K562 (cell line): ENCODE results near the gene LY6G5B. TPM values are rescaled to one million over a fixed set of nuclear protein-coding genes. Genes with fewer than 3 reads are reported as not detected.

Experiments
- ELF1 ChIP-seq: fragments of 200-800 bp; sonication (Bioruptor generic); IDR thresholded peaks from 2 replicates; pipeline ENCODE4 v1.6.1; 2016; ENCODE audit warnings: missing genetic modification characterization, missing compliant biosample characterization
- FOXK1 ChIP-seq: sonication (generic); formaldehyde crosslinking; IDR thresholded peaks from 2 replicates; pipeline ENCODE4 v1.8.0; 2022; ENCODE audit warnings: missing genetic modification reagents, mild to moderate bottlenecking, borderline replicate concordance
- HDAC1 ChIP-seq, 2 experiments: fragments of 450-650 bp; IDR thresholded peaks; 2 replicates each; pipeline ENCODE4 v1.6.1; 2016 to 2017; ENCODE audit warnings: inconsistent platforms in 1 of 2, mild to moderate bottlenecking in 1 of 2, moderate library complexity in 1 of 2
- MCM2 ChIP-seq: fragments of 450-650 bp; IDR thresholded peaks from 2 replicates; pipeline ENCODE4 v1.6.1; 2017; ENCODE audit warnings: low read depth, mild to moderate bottlenecking
- MEF2A ChIP-seq: IDR thresholded peaks from 2 replicates; pipeline ENCODE4 v1.6.1; 2011; ENCODE audit warnings: low read depth, mild to moderate bottlenecking, low read length, moderate library complexity; ENCODE audit not compliant: control insufficient read depth
- PYGO2 ChIP-seq: fragments of 450-650 bp; IDR thresholded peaks from 2 replicates; pipeline ENCODE4 v1.6.1; 2016; ENCODE audit warnings: mild to moderate bottlenecking, missing genetic modification characterization, moderate library complexity, missing compliant biosample characterization
- RBFOX2 ChIP-seq: fragments of 200-400 bp; formaldehyde crosslinking; IDR thresholded peaks from 2 replicates; pipeline ENCODE4 v1.6.1; 2017; ENCODE audit warnings: low read depth, mild to moderate bottlenecking, low read length, moderate library complexity
- RERE ChIP-seq: sonication (generic); formaldehyde crosslinking; IDR thresholded peaks from 2 replicates; pipeline ENCODE4 v1.8.0; 2023; ENCODE audit warnings: missing genetic modification reagents, mild to moderate bottlenecking, borderline replicate concordance
- SETDB1 ChIP-seq: IDR thresholded peaks from one replicate; pipeline ENCODE4 v1.6.1; 2012; ENCODE audit warnings: low read length, control low read depth, inconsistent platforms
- ZBTB33 ChIP-seq: sonication (generic); formaldehyde crosslinking; IDR thresholded peaks from 2 replicates; pipeline ENCODE4 v1.8.1; 2023; ENCODE audit warnings: mild to moderate bottlenecking, missing genetic modification reagents
- ZNF324 ChIP-seq: fragments of 250-450 bp; sonication (Bioruptor Pico); IDR thresholded peaks from 2 replicates; pipeline ENCODE4 v1.4.0; 2020; ENCODE audit warnings: mild to moderate bottlenecking
- ZNF764 ChIP-seq: fragments of 250-450 bp; sonication (Bioruptor Pico); IDR thresholded peaks from 2 replicates; pipeline ENCODE4 v1.4.0; 2020; ENCODE audit warnings: low read depth, mild to moderate bottlenecking, moderate library complexity
- polyA plus RNA-seq, 8 experiments: library from polyadenylated mRNA; depleted of rRNA in 4 of 8; stranded (reverse) in 5 of 8; unstranded in 3 of 8; fragments of >200 nt; fragmentation: Nextera tagmentation in 2 of 8; fragmentation: Illumina TruSeq in 1 of 8; extraction: Ambion mirVana in 2 of 8; extraction: Trizol in 1 of 8; gene quantifications; 2 replicates each; pipeline versions ENCODE4 v1.2.1 to v1.2.3, GENCODE V29; 2011 to 2014; ENCODE audit warnings: inconsistent platforms in 1 of 8, missing spikeins in 1 of 8
- total RNA-seq, 7 experiments: library from RNA; depleted of rRNA in 6 of 7; stranded (reverse); fragments of >200 nt in 6 of 7; fragmentation: Illumina TruSeq in 2 of 7; extraction: Trizol in 2 of 7; gene quantifications; 2 replicates each; pipeline versions ENCODE4 v1.2.1 to v1.2.3, GENCODE V29; 2011 to 2021; ENCODE audit warnings: low replicate concordance in 1 of 7
- TF ChIP-seq, protein P1 (sequence below), 2 experiments: fragments of 450-650 bp; IDR thresholded peaks; 2 replicates each; pipeline ENCODE4 v1.6.1; 2018; ENCODE audit warnings: mild to moderate bottlenecking in 2 of 2, low read depth in 1 of 2; ENCODE audit not compliant: partially characterized antibody in 2 of 2
- TF ChIP-seq, protein P2 (sequence below): sonication (generic); IDR thresholded peaks from 2 replicates; pipeline ENCODE4 v1.6.1; 2016

The LY6G5B gene
- total and polyA plus RNA-seq, 9 of the 15 experiments (the other 6 are each of a cell fraction or from before 2014, with no cell fraction given), result 6.0 to 27.0 (median 7.5) TPM

- TF ChIP-seq, protein P1, sequence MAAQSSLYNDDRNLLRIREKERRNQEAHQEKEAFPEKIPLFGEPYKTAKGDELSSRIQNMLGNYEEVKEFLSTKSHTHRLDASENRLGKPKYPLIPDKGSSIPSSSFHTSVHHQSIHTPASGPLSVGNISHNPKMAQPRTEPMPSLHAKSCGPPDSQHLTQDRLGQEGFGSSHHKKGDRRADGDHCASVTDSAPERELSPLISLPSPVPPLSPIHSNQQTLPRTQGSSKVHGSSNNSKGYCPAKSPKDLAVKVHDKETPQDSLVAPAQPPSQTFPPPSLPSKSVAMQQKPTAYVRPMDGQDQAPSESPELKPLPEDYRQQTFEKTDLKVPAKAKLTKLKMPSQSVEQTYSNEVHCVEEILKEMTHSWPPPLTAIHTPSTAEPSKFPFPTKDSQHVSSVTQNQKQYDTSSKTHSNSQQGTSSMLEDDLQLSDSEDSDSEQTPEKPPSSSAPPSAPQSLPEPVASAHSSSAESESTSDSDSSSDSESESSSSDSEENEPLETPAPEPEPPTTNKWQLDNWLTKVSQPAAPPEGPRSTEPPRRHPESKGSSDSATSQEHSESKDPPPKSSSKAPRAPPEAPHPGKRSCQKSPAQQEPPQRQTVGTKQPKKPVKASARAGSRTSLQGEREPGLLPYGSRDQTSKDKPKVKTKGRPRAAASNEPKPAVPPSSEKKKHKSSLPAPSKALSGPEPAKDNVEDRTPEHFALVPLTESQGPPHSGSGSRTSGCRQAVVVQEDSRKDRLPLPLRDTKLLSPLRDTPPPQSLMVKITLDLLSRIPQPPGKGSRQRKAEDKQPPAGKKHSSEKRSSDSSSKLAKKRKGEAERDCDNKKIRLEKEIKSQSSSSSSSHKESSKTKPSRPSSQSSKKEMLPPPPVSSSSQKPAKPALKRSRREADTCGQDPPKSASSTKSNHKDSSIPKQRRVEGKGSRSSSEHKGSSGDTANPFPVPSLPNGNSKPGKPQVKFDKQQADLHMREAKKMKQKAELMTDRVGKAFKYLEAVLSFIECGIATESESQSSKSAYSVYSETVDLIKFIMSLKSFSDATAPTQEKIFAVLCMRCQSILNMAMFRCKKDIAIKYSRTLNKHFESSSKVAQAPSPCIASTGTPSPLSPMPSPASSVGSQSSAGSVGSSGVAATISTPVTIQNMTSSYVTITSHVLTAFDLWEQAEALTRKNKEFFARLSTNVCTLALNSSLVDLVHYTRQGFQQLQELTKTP (IDR thresholded peaks at IDR 0.05; ENCODE audit: low read depth in 1 of 2, partially characterized antibody in 2 of 2), result no peak
- TF ChIP-seq HDAC1 (IDR thresholded peaks at IDR 0.05) (no peak), SETDB1 (no peak), MEF2A (no peak), ELF1 (tag) (no peak), FOXK1 (no peak), MCM2 (no peak), ZNF764 (CRISPR knock-in tag) (peak; percentile 8; the same call in 1 of the 2 replicates), PYGO2 (peak; percentile 34; the same call in 1 of the 2 replicates), RERE (peak; percentile 85; the same call in 1 of the 2 replicates), ZBTB33 (CRISPR knock-in tag) (no peak), RBFOX2 (no peak), ZNF324 (CRISPR knock-in tag) (peak; percentile 12; the same call in 1 of the 2 replicates)
- TF ChIP-seq, protein P2, sequence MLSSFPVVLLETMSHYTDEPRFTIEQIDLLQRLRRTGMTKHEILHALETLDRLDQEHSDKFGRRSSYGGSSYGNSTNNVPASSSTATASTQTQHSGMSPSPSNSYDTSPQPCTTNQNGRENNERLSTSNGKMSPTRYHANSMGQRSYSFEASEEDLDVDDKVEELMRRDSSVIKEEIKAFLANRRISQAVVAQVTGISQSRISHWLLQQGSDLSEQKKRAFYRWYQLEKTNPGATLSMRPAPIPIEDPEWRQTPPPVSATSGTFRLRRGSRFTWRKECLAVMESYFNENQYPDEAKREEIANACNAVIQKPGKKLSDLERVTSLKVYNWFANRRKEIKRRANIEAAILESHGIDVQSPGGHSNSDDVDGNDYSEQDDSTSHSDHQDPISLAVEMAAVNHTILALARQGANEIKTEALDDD, result peak; percentile 71
Observed at GRCh38 chr6:31663126-31663960, 6.4 kb upstream of the LY6G5B start (continued).
